Endometrium (tissue), 2 donors: ENCODE data around the gene NUFIP2.
A peak's percentile ranks its signal among the peaks of the same experiment; 100 is the strongest.
"Not testable (repeated sequence)": the region's sequence is repeated elsewhere in the genome, so short reads cannot be mapped to it uniquely, and the experiment has no call there.

Experiments used
- FAIRE-seq: peaks from 2 replicates; lab custom pipeline; 2012; peaks lifted over from hg19 to GRCh38; lab: Jason Lieb, UNC
- donor health status: control.
- donor health status: control.

NUFIP2 gene, protein sequence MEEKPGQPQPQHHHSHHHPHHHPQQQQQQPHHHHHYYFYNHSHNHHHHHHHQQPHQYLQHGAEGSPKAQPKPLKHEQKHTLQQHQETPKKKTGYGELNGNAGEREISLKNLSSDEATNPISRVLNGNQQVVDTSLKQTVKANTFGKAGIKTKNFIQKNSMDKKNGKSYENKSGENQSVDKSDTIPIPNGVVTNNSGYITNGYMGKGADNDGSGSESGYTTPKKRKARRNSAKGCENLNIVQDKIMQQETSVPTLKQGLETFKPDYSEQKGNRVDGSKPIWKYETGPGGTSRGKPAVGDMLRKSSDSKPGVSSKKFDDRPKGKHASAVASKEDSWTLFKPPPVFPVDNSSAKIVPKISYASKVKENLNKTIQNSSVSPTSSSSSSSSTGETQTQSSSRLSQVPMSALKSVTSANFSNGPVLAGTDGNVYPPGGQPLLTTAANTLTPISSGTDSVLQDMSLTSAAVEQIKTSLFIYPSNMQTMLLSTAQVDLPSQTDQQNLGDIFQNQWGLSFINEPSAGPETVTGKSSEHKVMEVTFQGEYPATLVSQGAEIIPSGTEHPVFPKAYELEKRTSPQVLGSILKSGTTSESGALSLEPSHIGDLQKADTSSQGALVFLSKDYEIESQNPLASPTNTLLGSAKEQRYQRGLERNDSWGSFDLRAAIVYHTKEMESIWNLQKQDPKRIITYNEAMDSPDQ

DNA sequence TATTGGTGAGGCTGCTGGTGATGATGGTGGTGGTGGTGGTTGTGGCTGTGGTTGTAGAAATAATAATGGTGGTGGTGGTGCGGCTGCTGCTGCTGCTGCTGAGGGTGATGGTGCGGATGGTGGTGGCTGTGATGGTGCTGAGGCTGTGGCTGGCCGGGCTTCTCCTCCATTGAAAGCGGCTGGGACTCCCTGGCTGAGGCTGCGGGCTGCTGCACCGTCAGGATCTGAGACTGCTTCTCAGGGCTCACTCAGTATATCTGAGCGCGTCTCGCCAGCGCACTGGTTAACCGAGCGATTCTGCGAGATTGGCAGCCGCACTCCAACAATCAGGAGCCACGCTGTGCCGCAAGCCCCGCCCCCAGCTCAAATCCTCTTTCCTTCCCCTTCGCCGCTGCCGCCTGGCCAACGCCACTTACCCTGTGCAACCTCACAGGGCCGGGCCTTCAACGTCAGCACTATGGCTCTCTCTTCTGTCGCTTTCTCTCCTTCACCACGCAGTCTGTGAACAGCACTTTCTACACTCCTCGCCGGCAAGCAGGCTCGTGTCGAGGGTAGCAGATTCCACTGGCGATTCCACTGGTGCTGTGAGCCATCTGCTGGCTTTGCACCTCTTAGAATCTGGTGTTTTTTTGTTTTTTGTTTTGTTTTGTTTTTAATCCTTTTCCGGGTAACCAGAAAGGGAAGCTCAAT lies at the start of gene NUFIP2:
Gene NUFIP2 (minus strand): TSS at position 259 of the 690 bp plus-strand sequence. CDS start 89 bp downstream, at position 170.
- FAIRE-seq, result peak; percentile 98

- FAIRE-seq, result no peak
Observed at GRCh38 chr17:29342158-29342765, 48.3 kb upstream of the NUFIP2 start.

GRCh38 chr17:29341726-29342125 lies 47.8 kb upstream of the NUFIP2 start:
- FAIRE-seq, result no peak

- not testable (repeated sequence) for FAIRE-seq
Observed at GRCh38 chr17:29339016-29339415, 45.1 kb upstream of the NUFIP2 start.

GRCh38 chr17:29331708-29332085 lies 37.7 kb upstream of the NUFIP2 start:
- no peak for FAIRE-seq

GRCh38 chr17:29331075-29331707 lies 37.2 kb upstream of the NUFIP2 start:
- FAIRE-seq, result no peak

DNA sequence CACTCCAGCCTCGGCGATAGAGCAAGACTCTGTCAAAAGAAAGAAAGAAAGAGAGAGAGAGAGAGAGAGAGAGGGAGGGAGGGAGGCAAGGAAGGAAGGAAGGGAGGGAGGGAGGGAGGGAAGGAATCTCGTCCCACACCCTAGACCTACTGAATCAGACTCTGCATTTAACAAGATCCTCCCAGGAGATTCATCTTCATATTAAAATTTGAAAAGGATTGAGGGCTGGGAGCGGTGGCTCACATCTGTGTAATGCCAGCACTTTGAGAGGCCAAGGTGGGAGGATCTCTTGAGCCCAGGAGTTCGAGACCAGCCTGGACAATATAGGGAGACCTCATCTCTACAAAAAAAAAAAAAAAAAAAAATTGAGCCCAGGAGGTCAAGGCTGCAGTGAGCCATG lies 33.5 kb upstream of the NUFIP2 start:
- FAIRE-seq, result no peak

- no peak for FAIRE-seq
Observed at GRCh38 chr17:29326023-29326813, 32.3 kb upstream of the NUFIP2 start.

- no peak for FAIRE-seq
Observed at GRCh38 chr17:29322363-29322762, 28.4 kb upstream of the NUFIP2 start.

DNA sequence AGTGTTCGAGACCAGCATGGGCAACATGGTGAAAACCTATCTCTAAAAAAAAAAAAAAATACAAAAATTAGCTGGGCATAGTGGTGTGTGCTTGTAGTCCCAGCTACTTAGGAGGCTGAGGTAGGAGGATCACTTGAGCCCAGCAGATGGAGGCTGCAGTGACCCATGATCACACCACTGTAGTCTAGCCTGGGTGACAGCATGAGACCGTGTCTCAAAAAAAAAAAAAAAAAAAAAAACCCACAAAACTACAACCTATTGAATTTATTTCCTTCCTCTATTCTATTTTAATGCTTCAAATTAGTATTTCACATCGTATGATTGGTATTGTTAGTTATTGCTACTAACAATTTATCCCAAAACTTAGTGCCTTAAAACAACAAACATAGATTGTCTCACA lies 9.4 kb upstream of the NUFIP2 start:
- FAIRE-seq, result no peak

- FAIRE-seq, result no peak
Observed at GRCh38 chr17:29299031-29299430, 5.1 kb upstream of the NUFIP2 start.

DNA sequence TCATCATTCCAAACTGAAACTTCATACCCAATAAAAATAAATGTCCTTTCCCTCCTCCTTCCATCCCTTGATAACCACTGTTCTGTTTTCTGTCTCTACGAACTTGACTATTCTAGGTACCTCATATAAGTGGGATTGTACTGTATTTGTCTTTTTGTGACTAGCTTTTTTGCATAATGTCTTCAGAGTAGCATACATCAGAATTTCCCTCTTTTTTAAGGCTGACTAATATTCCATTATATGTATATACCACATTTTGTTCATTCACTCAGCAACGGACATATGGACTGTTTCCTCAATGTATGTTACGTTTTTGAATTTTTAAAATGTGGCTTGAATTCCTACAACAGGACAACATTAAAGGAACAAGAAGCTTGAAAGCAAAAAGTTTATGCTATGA lies 1.5 kb upstream of the NUFIP2 start:
- no peak for FAIRE-seq

GRCh38 chr17:29294580-29294900 lies 592 bp upstream of the NUFIP2 start:
- FAIRE-seq, result no peak

DNA sequence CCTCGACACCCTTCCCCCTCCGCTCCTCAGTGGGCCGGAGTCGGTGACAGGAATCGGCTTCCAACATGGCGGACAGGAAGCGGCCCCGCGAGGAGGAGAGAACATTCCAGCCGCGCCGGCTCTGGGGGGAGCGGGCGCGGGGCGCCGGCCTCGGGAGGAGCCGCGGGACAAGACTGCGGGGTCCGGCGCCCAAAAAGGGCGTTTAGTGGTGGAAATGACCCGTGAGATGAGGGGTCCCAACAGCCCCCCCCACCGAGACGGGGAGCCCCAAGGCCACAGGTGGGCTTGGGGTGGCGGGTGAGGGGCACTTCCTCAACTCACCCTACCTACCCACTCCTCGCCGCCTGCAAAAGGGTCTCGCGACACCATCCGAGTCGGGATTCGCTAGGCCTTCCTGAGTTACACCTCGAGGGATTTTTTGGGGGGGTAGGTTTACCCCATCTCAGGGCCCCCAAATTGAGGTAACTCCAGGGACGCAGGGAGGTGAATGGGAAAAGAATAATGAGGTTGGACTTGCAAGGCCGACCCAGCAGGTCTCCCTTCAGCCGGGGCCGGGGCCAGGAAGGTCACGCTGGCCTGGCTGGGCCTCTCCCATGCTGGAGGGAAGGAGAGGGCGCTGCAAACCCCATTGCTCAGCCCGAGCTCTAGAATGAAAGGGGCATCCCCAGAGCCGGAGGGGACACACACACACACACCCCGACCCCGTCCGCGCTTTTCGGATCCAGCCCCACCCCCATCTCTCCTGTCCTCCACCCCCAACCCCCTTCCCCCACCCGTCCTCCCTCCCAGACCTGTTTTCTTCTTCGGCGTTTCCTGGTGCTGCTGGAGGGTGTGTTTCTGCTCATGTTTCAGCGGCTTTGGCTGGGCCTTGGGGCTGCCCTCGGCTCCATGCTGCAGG lies 707 bp downstream of the NUFIP2 start:
- no peak for FAIRE-seq

- FAIRE-seq, result no peak
Observed at GRCh38 chr17:29292071-29292991, 1.6 kb downstream of the NUFIP2 start.

DNA sequence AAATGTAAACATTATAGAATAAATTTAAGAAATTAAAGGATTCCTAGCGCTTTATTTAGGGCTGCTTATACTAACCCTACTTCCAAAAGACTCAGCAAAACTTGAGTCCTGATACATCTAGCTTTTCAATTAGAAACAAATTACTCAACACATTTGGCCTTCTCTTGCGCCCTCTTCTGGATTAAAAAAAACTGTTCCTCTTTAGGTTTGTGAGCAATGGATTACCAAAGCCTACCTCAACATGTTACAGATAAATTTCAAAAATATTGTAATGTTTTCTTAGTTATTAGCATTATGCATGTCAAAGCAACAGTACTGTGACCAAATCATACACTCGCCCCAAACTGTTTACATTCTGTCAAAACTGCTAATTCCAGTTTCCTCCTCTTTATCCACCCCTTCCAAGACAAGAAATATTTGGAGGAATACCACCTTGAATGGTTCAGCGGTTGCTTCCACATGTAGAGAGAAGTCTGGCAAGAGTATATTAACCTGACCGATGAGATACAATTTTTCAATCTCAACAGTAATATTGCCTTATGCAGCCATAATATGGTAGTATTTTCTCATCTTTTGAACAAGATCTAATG lies 2.7 kb downstream of the NUFIP2 start:
- no peak for FAIRE-seq

GRCh38 chr17:29289852-29290251 lies 4.1 kb downstream of the NUFIP2 start:
- FAIRE-seq, result no peak

GRCh38 chr17:29283961-29284360 lies 10.0 kb downstream of the NUFIP2 start:
- no peak for FAIRE-seq

GRCh38 chr17:29283496-29283895 lies 10.5 kb downstream of the NUFIP2 start:
- FAIRE-seq, result no peak
